Neural progenitor cell (in vitro differentiated cells): Measurements from ENCODE around the gene UGT1A4. TPM values are rescaled to one million over a fixed set of nuclear protein-coding genes. Genes with fewer than 3 reads are reported as not detected.
A peak's percentile ranks its signal among the peaks of the same experiment; 100 is the strongest.
"Not testable (repeated sequence)": the region's sequence is repeated elsewhere in the genome, so short reads cannot be mapped to it uniquely, and the experiment has no call there.

Experiments used
- DNase-seq: peaks from one replicate; pipeline ENCODE4 v3.0.0-alpha.2; 2016; ENCODE audit warnings: low spot score
- H2AFZ ChIP-seq: fragments of 200-600 bp; sonication (generic); replicated peaks from 2 replicates; pipeline ENCODE4 v1.6.1; 2016; ENCODE audit warnings: antibody characterized with exemption
- H3F3A ChIP-seq: fragments of 200-600 bp; sonication (generic); 2 replicates; pipeline ENCODE4 v1.6.1; 2016; ENCODE audit warnings: antibody characterized with exemption, low read depth
- H3K27ac ChIP-seq: fragments of 200-600 bp; sonication (generic); 2 replicates; pipeline ENCODE4 v1.5.1; 2016; ENCODE audit warnings: mild to moderate bottlenecking
- H3K27me3 ChIP-seq: fragments of 200-600 bp; sonication (generic); 2 replicates; pipeline ENCODE4 v1.6.1; 2016; ENCODE audit warnings: mild to moderate bottlenecking, moderate library complexity
- H3K36me3 ChIP-seq: fragments of 200-600 bp; sonication (generic); 2 replicates; pipeline ENCODE4 v1.5.1; 2016
- H3K4me1 ChIP-seq: fragments of 200-600 bp; sonication (generic); 2 replicates; pipeline ENCODE4 v1.6.1; 2016; ENCODE audit warnings: mixed run types
- H3K4me2 ChIP-seq: fragments of 200-600 bp; sonication (generic); 2 replicates; pipeline ENCODE4 v1.6.1; 2016
- H3K4me3 ChIP-seq: fragments of 200-600 bp; sonication (generic); 2 replicates; pipeline ENCODE4 v1.5.1; 2016
- H3K79me2 ChIP-seq: fragments of 200-600 bp; sonication (generic); 2 replicates; pipeline ENCODE4 v1.6.1; 2016; ENCODE audit warnings: low read depth
- H3K9ac ChIP-seq: fragments of 200-600 bp; sonication (generic); 2 replicates; pipeline ENCODE4 v1.6.1; 2016
- H3K9me3 ChIP-seq: fragments of 200-600 bp; sonication (generic); 2 replicates; pipeline ENCODE4 v1.5.1; 2016; ENCODE audit warnings: low read depth
- H4K20me1 ChIP-seq: fragments of 200-600 bp; sonication (generic); 2 replicates; pipeline ENCODE4 v1.6.1; 2016; ENCODE audit warnings: low read depth
- H3K27ac Mint-ChIP-seq: 3 replicates; pipeline ENCODE4 v1.8.0; 2021; ENCODE audit warnings: mixed read lengths
- H3K27me3 Mint-ChIP-seq: 2 replicates; pipeline ENCODE4 v1.8.0; 2022; ENCODE audit warnings: low read depth, mild to moderate bottlenecking, inconsistent platforms, moderate library complexity, mixed read lengths; ENCODE audit not compliant: insufficient read depth
- H3K36me3 Mint-ChIP-seq: 3 replicates; pipeline ENCODE4 v1.8.0; 2021; ENCODE audit warnings: mixed read lengths
- H3K4me1 Mint-ChIP-seq: 3 replicates; pipeline ENCODE4 v1.8.0; 2021; ENCODE audit warnings: mixed read lengths
- H3K4me3 Mint-ChIP-seq: 3 replicates; pipeline ENCODE4 v1.8.0; 2021; ENCODE audit warnings: mild to moderate bottlenecking, moderate library complexity, mixed read lengths
- H3K9me3 Mint-ChIP-seq: 3 replicates; pipeline ENCODE4 v1.8.0; 2020; ENCODE audit warnings: mixed read lengths
- EZH2 ChIP-seq: fragments of 200-600 bp; sonication (generic); IDR thresholded peaks from 2 replicates; pipeline ENCODE4 v1.6.1; 2017; ENCODE audit warnings: antibody characterized with exemption, mild to moderate bottlenecking, moderate library complexity
- EZH2phosphoT487 ChIP-seq: fragments of 200-600 bp; sonication (generic); IDR thresholded peaks from 2 replicates; pipeline ENCODE4 v1.6.1; 2017; ENCODE audit warnings: antibody characterized with exemption
- total RNA-seq: library from RNA; depleted of rRNA; stranded (reverse); fragments of >200 nt; gene quantifications from 2 replicates; pipeline ENCODE4 v1.2.3, GENCODE V29; 2015; ENCODE audit warnings: low replicate concordance
- TF ChIP-seq, protein P1 (sequence below): fragments of 200-600 bp; sonication (generic); IDR thresholded peaks from 2 replicates; pipeline ENCODE4 v1.5.1; 2017; ENCODE audit warnings: antibody characterized with exemption, mild to moderate bottlenecking

The UGT1A4 gene
- total RNA-seq, 1 donor from 2014 or later: not detected

DNA sequence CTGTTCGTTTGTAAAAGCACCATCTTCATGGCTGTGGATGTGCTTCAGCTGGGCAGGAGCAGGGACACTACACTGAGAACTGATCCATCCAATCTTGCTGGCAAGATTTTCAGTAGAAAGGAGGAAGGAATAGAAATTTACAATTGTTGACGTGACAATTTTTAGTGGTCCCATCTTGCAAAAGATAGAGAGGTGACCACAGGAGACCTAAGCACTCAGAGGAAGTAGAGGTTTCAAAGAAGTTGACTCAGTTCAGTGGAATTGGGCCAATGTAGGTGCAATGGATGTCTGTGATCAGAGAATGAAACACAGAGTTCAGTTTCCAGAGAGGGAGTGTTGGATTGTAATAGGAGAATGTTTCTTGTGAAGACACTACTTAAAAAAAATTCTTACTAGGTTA is 4.4 kb upstream of the UGT1A4 start:
- no peak overlapping the region for H2AFZ ChIP-seq
- DNase-seq: no peak
- H3K36me3 ChIP-seq: no peaks in the 10 kb centered on the region
- H3K79me2 ChIP-seq: no peaks in the 10 kb centered on the region
- H3K4me2 ChIP-seq: no peak overlapping the region
- no peaks in the 10 kb centered on the region for H3K36me3 Mint-ChIP-seq
- H3K9ac ChIP-seq: no peak overlapping the region
- TF ChIP-seq, protein P1, sequence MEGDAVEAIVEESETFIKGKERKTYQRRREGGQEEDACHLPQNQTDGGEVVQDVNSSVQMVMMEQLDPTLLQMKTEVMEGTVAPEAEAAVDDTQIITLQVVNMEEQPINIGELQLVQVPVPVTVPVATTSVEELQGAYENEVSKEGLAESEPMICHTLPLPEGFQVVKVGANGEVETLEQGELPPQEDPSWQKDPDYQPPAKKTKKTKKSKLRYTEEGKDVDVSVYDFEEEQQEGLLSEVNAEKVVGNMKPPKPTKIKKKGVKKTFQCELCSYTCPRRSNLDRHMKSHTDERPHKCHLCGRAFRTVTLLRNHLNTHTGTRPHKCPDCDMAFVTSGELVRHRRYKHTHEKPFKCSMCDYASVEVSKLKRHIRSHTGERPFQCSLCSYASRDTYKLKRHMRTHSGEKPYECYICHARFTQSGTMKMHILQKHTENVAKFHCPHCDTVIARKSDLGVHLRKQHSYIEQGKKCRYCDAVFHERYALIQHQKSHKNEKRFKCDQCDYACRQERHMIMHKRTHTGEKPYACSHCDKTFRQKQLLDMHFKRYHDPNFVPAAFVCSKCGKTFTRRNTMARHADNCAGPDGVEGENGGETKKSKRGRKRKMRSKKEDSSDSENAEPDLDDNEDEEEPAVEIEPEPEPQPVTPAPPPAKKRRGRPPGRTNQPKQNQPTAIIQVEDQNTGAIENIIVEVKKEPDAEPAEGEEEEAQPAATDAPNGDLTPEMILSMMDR: no peak
- TF ChIP-seq EZH2 (no peak), EZH2phosphoT487 (no peak)
- H3K4me1 Mint-ChIP-seq: peaks cover 5% of the 10 kb centered on the region
- no peaks in the 10 kb centered on the region for H4K20me1 ChIP-seq
- H3K9me3 Mint-ChIP-seq: peaks cover 8% of the 10 kb centered on the region
- no peaks in the 10 kb centered on the region for H3K9me3 ChIP-seq
- no peaks in the 10 kb centered on the region for H3K4me1 ChIP-seq
- no peaks in the 10 kb centered on the region for H3K27me3 ChIP-seq
- H3K27ac Mint-ChIP-seq: no peak overlapping the region
- H3K4me3 ChIP-seq: no peak overlapping the region
- peaks cover 3% of the 10 kb centered on the region for H3K27me3 Mint-ChIP-seq
- no peak overlapping the region for H3K4me3 Mint-ChIP-seq
- H3K27ac ChIP-seq: no peak overlapping the region
- no peaks in the 10 kb centered on the region for H3F3A ChIP-seq

- Mint-ChIP-seq H3K27ac (no peak within 1 kb of the TSS), H3K4me3 (no peak within 1 kb of the TSS), H3K4me1 (no peaks in the 10 kb centered on the region), H3K27me3 (peaks cover 2% of the 10 kb centered on the region), H3K36me3 (no peaks in the 10 kb centered on the region), H3K9me3 (peaks cover 2% of the 10 kb centered on the region)
- Histone ChIP-seq H3K27me3 (no peaks in the 10 kb centered on the region), H4K20me1 (no peaks in the 10 kb centered on the region), H2AFZ (no peak within 1 kb of the TSS), H3K79me2 (no peaks in the 10 kb centered on the region), H3K9ac (no peak within 1 kb of the TSS), H3K9me3 (no peaks in the 10 kb centered on the region), H3K36me3 (no peaks in the 10 kb centered on the region), H3K4me1 (no peaks in the 10 kb centered on the region), H3F3A (no peaks in the 10 kb centered on the region), H3K4me3 (no peak within 1 kb of the TSS), H3K4me2 (no peak within 1 kb of the TSS), H3K27ac (no peak within 1 kb of the TSS)
- TF ChIP-seq, protein P1: no peak
- TF ChIP-seq EZH2: no peak
- TF ChIP-seq EZH2phosphoT487: no peak
- DNase-seq: no peak
Measured at GRCh38 chr2:233728723-233729301, 10.3 kb downstream of the UGT1A4 start, which contains the start of gene UGT1A3. TSS of gene UGT1A3 (plus strand) at chr2:233729042. CDS start at chr2:233729127, 85 bp downstream.

- H2AFZ ChIP-seq: peak overlapping the region; percentile 63
- H3K9me3 ChIP-seq, H3K27ac ChIP-seq, H3K9me3 Mint-ChIP-seq, H3K27me3 Mint-ChIP-seq, H3K4me3 Mint-ChIP-seq, DNase-seq, H4K20me1 ChIP-seq, H3K4me1 Mint-ChIP-seq, H3K27me3 ChIP-seq, H3F3A ChIP-seq, H3K4me1 ChIP-seq, H3K36me3 ChIP-seq, H3K9ac ChIP-seq, H3K27ac Mint-ChIP-seq, H3K4me3 ChIP-seq, H3K4me2 ChIP-seq, H3K79me2 ChIP-seq, H3K36me3 Mint-ChIP-seq: not testable (repeated sequence)
Measured at GRCh38 chr2:233736868-233737653, 18.5 kb downstream of the UGT1A4 start.

DNA sequence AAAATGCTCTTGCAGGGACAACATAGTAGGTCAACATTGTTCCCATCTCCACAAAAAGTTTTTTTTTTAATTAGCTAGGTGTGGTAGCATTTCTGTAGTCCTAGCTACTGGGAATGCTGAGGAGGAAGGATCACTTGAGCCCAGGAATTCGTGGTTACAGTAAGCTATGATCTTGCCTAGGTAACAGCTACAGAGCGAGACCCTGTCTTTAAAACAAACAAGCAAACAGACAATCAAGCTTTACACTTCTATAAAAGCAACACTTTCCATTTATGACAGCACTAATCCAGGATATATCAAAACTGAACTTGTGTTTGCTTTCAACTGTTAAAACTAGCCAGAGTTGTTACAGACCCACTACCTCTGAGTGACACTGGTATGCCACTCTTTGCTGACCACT is 22.3 kb downstream of the UGT1A4 start:
- no peak overlapping the region for H3K27ac ChIP-seq
- H3K36me3 ChIP-seq: no peaks in the 10 kb centered on the region
- no peaks in the 10 kb centered on the region for H3K4me1 ChIP-seq
- no peaks in the 10 kb centered on the region for H3K9me3 ChIP-seq
- no peak overlapping the region for H3K4me3 ChIP-seq
- peaks cover 3% of the 10 kb centered on the region for H3K4me1 Mint-ChIP-seq
- no peaks in the 10 kb centered on the region for H3K27me3 ChIP-seq
- H3K4me2 ChIP-seq: no peak overlapping the region
- H3K9me3 Mint-ChIP-seq: peaks cover 4% of the 10 kb centered on the region
- TF ChIP-seq EZH2phosphoT487 (no peak), EZH2 (no peak)
- TF ChIP-seq, protein P1: no peak
- H2AFZ ChIP-seq: no peak overlapping the region
- no peak for DNase-seq
- H3K79me2 ChIP-seq: no peaks in the 10 kb centered on the region
- no peak overlapping the region for H3K4me3 Mint-ChIP-seq
- no peak overlapping the region for H3K27ac Mint-ChIP-seq
- H3K9ac ChIP-seq: no peak overlapping the region
- H3K36me3 Mint-ChIP-seq: no peaks in the 10 kb centered on the region
- H3K27me3 Mint-ChIP-seq: peaks cover 7% of the 10 kb centered on the region
- no peaks in the 10 kb centered on the region for H3F3A ChIP-seq
- H4K20me1 ChIP-seq: no peaks in the 10 kb centered on the region
